H1 (cell line): Measurements from ENCODE around the gene IKZF3. TPM values are rescaled to one million over a fixed set of nuclear protein-coding genes. Genes with fewer than 3 reads are reported as not detected.

Experiments
- CHD7 ChIP-seq: fragments of 300-600 bp; sonication (generic); IDR thresholded peaks from 2 replicates; pipeline ENCODE4 v1.7.1; 2012; ENCODE audit warnings: low read length, moderate library complexity, mild to moderate bottlenecking, inconsistent platforms; ENCODE audit not compliant: insufficient replicate concordance
- CTBP2 ChIP-seq: IDR thresholded peaks from 2 replicates; pipeline ENCODE4 v1.7.0; 2011; ENCODE audit warnings: borderline replicate concordance, mild to moderate bottlenecking, moderate library complexity, mixed read lengths, low read length; ENCODE audit not compliant: insufficient read depth, insufficient read length
- POU5F1 ChIP-seq: IDR thresholded peaks from 2 replicates; pipeline ENCODE4 v1.6.1; 2011; ENCODE audit warnings: low read depth, mild to moderate bottlenecking, low read length, moderate library complexity
- RFX5 ChIP-seq: IDR thresholded peaks from 2 replicates; pipeline ENCODE4 v1.6.1; 2011; ENCODE audit warnings: low read depth, low read length, improper control_type of control experiment, borderline replicate concordance
- polyA plus RNA-seq, 7 experiments: library from polyadenylated mRNA; depleted of rRNA in 3 of 7; stranded (reverse) in 5 of 7; unstranded in 2 of 7; fragments of >200 nt in 5 of 7; fragments of 200-250 nt in 2 of 7; gene quantifications; 1 replicate in 5 of 7; 2 replicates in 1 of 7; 4 replicates in 1 of 7; pipeline versions ENCODE4 v1.2.1 to v1.2.3, GENCODE V29; 2011 to 2013; ENCODE audit warnings: missing spikeins in 2 of 7, mixed read lengths in 2 of 7
- total RNA-seq: library from RNA; stranded (reverse); fragmentation: NEBNext Ultra II Directional; extraction: Animal tissue kit (Norgen Biotek cat#: 25700); gene quantifications from 2 replicates; pipeline ENCODE4 v1.2.1, GENCODE V29; 2021

Gene IKZF3
- total and polyA plus RNA-seq, 2 of the 8 experiments (the other 6 are each of a cell fraction or from before 2014, with no cell fraction given) = 0.23 to 0.56 TPM

DNA sequence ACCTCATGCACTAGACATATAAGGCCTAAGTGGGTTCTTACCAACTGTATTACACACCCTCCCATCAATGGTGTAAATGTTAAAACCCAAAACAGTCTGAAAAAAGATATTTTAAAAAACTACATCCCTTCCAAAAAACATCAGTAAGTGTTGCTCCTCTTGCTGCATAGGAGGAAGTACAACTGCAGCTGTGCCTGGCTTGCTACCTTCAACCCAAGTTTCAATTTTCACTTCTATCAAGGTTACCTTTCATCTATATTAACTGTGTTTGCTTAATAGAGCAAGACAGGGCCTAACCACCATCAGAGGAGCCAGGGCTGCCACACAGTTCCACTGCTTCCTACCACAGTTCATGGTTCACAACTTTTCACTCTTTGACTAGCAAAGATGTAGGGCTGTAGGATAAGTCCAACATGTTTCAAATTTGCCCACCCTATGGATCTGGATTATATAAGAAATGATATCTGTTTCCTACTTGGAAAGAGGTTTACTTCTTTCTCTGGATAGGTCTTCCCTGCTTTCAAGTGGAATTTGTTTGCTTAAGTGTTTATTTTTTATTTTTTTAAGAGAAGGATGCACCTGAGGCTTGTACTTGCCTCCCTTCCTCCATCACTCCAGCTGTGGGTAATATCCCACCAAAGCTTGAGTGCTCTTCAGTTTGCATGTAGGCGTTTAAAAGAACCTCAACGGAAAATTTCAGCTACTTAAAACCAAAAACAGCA, 69.7 kb downstream of the IKZF3 start (continued):
- TF ChIP-seq CHD7 = no peak
- TF ChIP-seq CTBP2 = no peak
- no peak for TF ChIP-seq POU5F1
- no peak for TF ChIP-seq RFX5
